Motor neuron (in vitro differentiated cells): Measurements from ENCODE around the gene DERL2. TPM values are rescaled to one million over a fixed set of nuclear protein-coding genes. Genes with fewer than 3 reads are reported as not detected.
A peak's percentile ranks its signal among the peaks of the same experiment; 100 is the strongest.

Experiments
- ATAC-seq, 8 experiments: fragments of 200-7000 bp; cut with Tn5 transposase; replicated peaks in 6 of 8; 2 replicates each; pipeline ENCODE4 v1.8.0; 2021; ENCODE audit warnings: mild to moderate bottlenecking in 8 of 8, moderate library complexity in 8 of 8
- H3K27ac ChIP-seq, 2 donors: fragments of 250-450 bp; sonication (Bioruptor Pico); 2 replicates each; pipeline ENCODE4 v1.9.0; 2021; ENCODE audit warnings: antibody characterized with exemption in 2 of 2, mild to moderate bottlenecking in 2 of 2, moderate library complexity in 1 of 2
- H3K4me1 ChIP-seq, 2 donors: fragments of 250-450 bp; sonication (Bioruptor Pico); replicated peaks in 1 of 2; 2 replicates each; pipeline ENCODE4 v1.6.1; 2021; ENCODE audit warnings: antibody characterized with exemption in 2 of 2, mild to moderate bottlenecking in 2 of 2, moderate library complexity in 1 of 2
- H3K4me3 ChIP-seq, 5 donors: fragments of 250-450 bp; sonication (Bioruptor Pico); 2 replicates each; pipeline ENCODE4 v1.9.0; 2021; ENCODE audit warnings: antibody characterized with exemption in 5 of 5, mild to moderate bottlenecking in 5 of 5, moderate library complexity in 4 of 5
- WGBS, 10 experiments: fragments of 450-650 bp; shearing (Covaris generic); methylation state at CpG; one replicate each; pipeline ENCODE4 v1.0.0; 2022; 5-methylcytosine and 5-hydroxymethylcytosine counted together
- in situ Hi-C, 9 experiments: fragments of 400-800 bp; cut with MboI; loops; one replicate each; pipeline ENCODE4 v1.15.0; 2021; ENCODE audit warnings: low sequenced_read_pairs in 9 of 9, low pct_unique_long_range_greater_than_20kb in 2 of 9; ENCODE audit not compliant: unreplicated experiment in 9 of 9
- total RNA-seq, 8 experiments: library from RNA; unstranded; fragments of 300-600 nt; gene quantifications; 2 replicates each; pipeline versions ENCODE4 v1.2.3 to v1.2.4, GENCODE V29; 2022

DERL2 gene
- total RNA-seq, 8 experiments from 2014 or later: 30.1 to 54.8 (median 40.2) TPM

DNA sequence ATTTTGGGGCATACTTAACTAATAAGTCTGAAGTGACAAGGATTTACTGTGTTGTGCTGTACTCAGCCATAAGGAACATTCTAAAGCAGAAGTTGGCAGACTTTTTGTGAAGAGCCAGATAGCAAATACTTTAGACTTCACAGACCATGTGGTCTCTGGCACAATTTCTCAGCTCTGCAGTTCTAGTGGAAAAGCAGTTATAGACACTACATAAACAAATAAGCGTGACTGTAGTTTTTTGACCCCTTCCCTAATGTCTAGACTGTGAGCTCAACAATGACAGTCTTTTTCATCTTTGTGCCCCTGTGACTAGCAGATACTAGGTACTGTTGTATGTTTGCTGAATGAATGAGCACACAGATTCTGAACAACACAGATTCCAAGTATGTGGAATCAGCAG, 61.1 kb downstream of the DERL2 start:
- Histone ChIP-seq H3K4me1 (peaks cover 4 to 11% of the 10 kb centered on the region in 2 donors), H3K4me3 (no peak overlapping the region), H3K27ac (no peak overlapping the region)
- no peak for ATAC-seq
- WGBS, 10 experiments: 20 to 100% (median 100%) methylated on average over 1 of the region's 1 CpG; no CpG with 5 or more reads in 4 of the 10 experiments
- in situ Hi-C loops: no loop called here

GRCh38 chr17:5422505-5422904, 63.5 kb downstream of the DERL2 start:
- no peak overlapping the region for H3K27ac ChIP-seq
- 0 to 100% (median 83%) methylated on average over 1 to 2 of the region's 2 CpGs; no CpG with 5 or more reads in 2 of the 10 experiments for WGBS, 10 experiments
- in situ Hi-C loops: no loop called here
- peaks cover 10 to 16% of the 10 kb centered on the region in 2 donors for H3K4me1 ChIP-seq
- H3K4me3 ChIP-seq: no peak overlapping the region
- ATAC-seq: peak in 1 of 8 experiments; percentile 1

Other genes starting within 250 kb of the DERL2 start
- gene RABEP1, start 203.9 kb downstream of the DERL2 start, total RNA-seq: 10 to 100 TPM; 38.5 to 65.4 (median 47.4) TPM
- gene NUP88, start 66.5 kb downstream of the DERL2 start, total RNA-seq: 100 to 1,000 TPM in 2 of 8 experiments, 10 to 100 TPM in 6; 42.0 to 146 (median 64.9) TPM
- gene RPAIN, start 66.0 kb downstream of the DERL2 start, total RNA-seq: 100 to 1,000 TPM in 4 of 8 experiments, 10 to 100 TPM in 4; 54.7 to 126 (median 99.1) TPM
- 100 to 1,000 TPM in 6 of 8 experiments, 10 to 100 TPM in 2; 92.1 to 408 (median 133) TPM for gene C1QBP, start 47.0 kb downstream of the DERL2 start, total RNA-seq
- gene DHX33, start 17.2 kb downstream of the DERL2 start, total RNA-seq: 10 to 100 TPM in 4 of 8 experiments, 1 to 10 TPM in 4; 6.6 to 34.9 (median 11.9) TPM
- 10 to 100 TPM; 19.6 to 25.5 (median 21.1) TPM for gene MIS12, start 388 bp upstream of the DERL2 start, total RNA-seq
- 100 to 1,000 TPM in 1 of 8 experiments, 10 to 100 TPM in 6, 1 to 10 TPM in 1; 8.4 to 993 (median 67.8) TPM for gene NLRP1, start 98.3 kb upstream of the DERL2 start, total RNA-seq